IPS DF 4.7 (cell line): ENCODE results near the gene TNFRSF8.

Experiments used
- DNase-seq: peaks from one replicate; pipeline ENCODE4 v3.0.0-alpha.2; 2013; ENCODE audit warnings: low spot score; ENCODE audit errors: extremely low read depth

Gene TNFRSF8

GRCh38 chr1:12153181-12153785 lies 90.2 kb downstream of the TNFRSF8 start:
- no peak for DNase-seq

- DNase-seq: no peak
Measured at GRCh38 chr1:12155328-12155727, 92.2 kb downstream of the TNFRSF8 start.

- DNase-seq: no peak
Measured at GRCh38 chr1:12157366-12158231, 94.5 kb downstream of the TNFRSF8 start.

- DNase-seq: no peak
Measured at GRCh38 chr1:12158357-12159092, 95.4 kb downstream of the TNFRSF8 start.

- no peak for DNase-seq
Measured at GRCh38 chr1:12159816-12160215, 96.7 kb downstream of the TNFRSF8 start.

GRCh38 chr1:12161324-12161661 lies 98.2 kb downstream of the TNFRSF8 start:
- DNase-seq: no peak

GRCh38 chr1:12161662-12162458 lies 98.8 kb downstream of the TNFRSF8 start:
- DNase-seq: no peak

- no peak for DNase-seq
Measured at GRCh38 chr1:12162459-12163137, 99.5 kb downstream of the TNFRSF8 start.

GRCh38 chr1:12163210-12163609 lies 100.1 kb downstream of the TNFRSF8 start:
- DNase-seq: no peak

GRCh38 chr1:12164210-12164609 lies 101.1 kb downstream of the TNFRSF8 start:
- no peak for DNase-seq

GRCh38 chr1:12165342-12165741 lies 102.2 kb downstream of the TNFRSF8 start:
- DNase-seq: no peak

- no peak for DNase-seq
Measured at GRCh38 chr1:12166834-12167492, 103.9 kb downstream of the TNFRSF8 start, which contains the start of gene TNFRSF1B. TNFRSF1B (plus strand) TSS chr1:12166991; CDS start chr1:12167092, 101 bp downstream.

- no peak for DNase-seq
Measured at GRCh38 chr1:12167493-12168429, 104.7 kb downstream of the TNFRSF8 start.

GRCh38 chr1:12168451-12169160 lies 105.5 kb downstream of the TNFRSF8 start:
- DNase-seq: no peak

GRCh38 chr1:12169442-12170135 lies 106.5 kb downstream of the TNFRSF8 start:
- no peak for DNase-seq

- no peak for DNase-seq
Measured at GRCh38 chr1:12170263-12170671, 107.2 kb downstream of the TNFRSF8 start.

GRCh38 chr1:12171206-12172041 lies 108.3 kb downstream of the TNFRSF8 start:
- DNase-seq: no peak
